Activated CD8-positive, alpha-beta memory T cell treated with anti-CD3 and anti-CD28 coated beads for 36 hours (primary cell): ENCODE results near the gene MUC5AC. TPM values are rescaled to one million over a fixed set of nuclear protein-coding genes. Genes with fewer than 3 reads are reported as not detected.
"Not testable (repeated sequence)": the region's sequence is repeated elsewhere in the genome, so short reads cannot be mapped to it uniquely, and the experiment has no call there.

Experiments used
- CTCF ChIA-PET: fragments of 350-600 bp; sonication (Branson Sonifier 250); formaldehyde crosslinking; loops from one replicate; lab custom pipeline; 2021; ENCODE audit warnings: antibody characterized with exemption; lab: Charles Lee
- POLR2A ChIA-PET: fragments of 350-600 bp; sonication (Branson Sonifier 250); formaldehyde crosslinking; loops from one replicate; lab custom pipeline; 2021; ENCODE audit warnings: antibody characterized with exemption; lab: Charles Lee
- total RNA-seq, 2 experiments: library from RNA; stranded (reverse); gene quantifications; one replicate each; pipeline ENCODE4 v1.2.3, GENCODE V29; 2021

The MUC5AC gene
- total RNA-seq: not detected

- CTCF ChIA-PET: no interaction called here
- POLR2A ChIA-PET: no interaction called here
These were observed at the start of gene MUC5AC for GRCh38 chr11:1157645-1158591. Gene MUC5AC, plus strand, starts transcription at chr11:1157953. Its CDS starts 47 bp downstream, at chr11:1158000.

- POLR2A ChIA-PET: no interaction called here
- CTCF ChIA-PET: no interaction called here
These were observed 49.4 kb upstream of the MUC5AC start for GRCh38 chr11:1108246-1108900.

GRCh38 chr11:1109101-1109917 lies 48.4 kb upstream of the MUC5AC start:
- CTCF ChIA-PET: no interaction called here
- POLR2A ChIA-PET: no interaction called here

GRCh38 chr11:1109918-1110705 lies 47.6 kb upstream of the MUC5AC start:
- ChIA-PET CTCF (no interaction called here), POLR2A (no interaction called here)

- ChIA-PET CTCF (no interaction called here), POLR2A (no interaction called here)
These were observed 46.1 kb upstream of the MUC5AC start for GRCh38 chr11:1111545-1112212.

GRCh38 chr11:1112351-1113191 lies 45.2 kb upstream of the MUC5AC start:
- CTCF ChIA-PET: no interaction called here

GRCh38 chr11:1113405-1114201 lies 44.1 kb upstream of the MUC5AC start:
- CTCF ChIA-PET: no interaction called here
- POLR2A ChIA-PET: no interaction called here

More at GRCh38 chr11:1112351-1113191, 45.2 kb upstream of the MUC5AC start:
- POLR2A ChIA-PET: no interaction called here

- POLR2A ChIA-PET, CTCF ChIA-PET: not testable (repeated sequence)
These were observed 42.5 kb upstream of the MUC5AC start for GRCh38 chr11:1115292-1115691.

GRCh38 chr11:1116104-1116503 lies 41.6 kb upstream of the MUC5AC start:
- CTCF ChIA-PET: no interaction called here
- POLR2A ChIA-PET: no interaction called here

- ChIA-PET CTCF (no interaction called here), POLR2A (no interaction called here)
These were observed 40.9 kb upstream of the MUC5AC start for GRCh38 chr11:1116666-1117390.

- POLR2A ChIA-PET: no interaction called here
- CTCF ChIA-PET: no interaction called here
These were observed 39.8 kb upstream of the MUC5AC start for GRCh38 chr11:1117992-1118391.

- CTCF ChIA-PET: no interaction called here
- POLR2A ChIA-PET: no interaction called here
These were observed 38.8 kb upstream of the MUC5AC start for GRCh38 chr11:1118755-1119603.

GRCh38 chr11:1119604-1120146 lies 38.1 kb upstream of the MUC5AC start:
- POLR2A ChIA-PET: no interaction called here
- CTCF ChIA-PET: no interaction called here

- CTCF ChIA-PET: no interaction called here
- POLR2A ChIA-PET: no interaction called here
These were observed 37.0 kb upstream of the MUC5AC start for GRCh38 chr11:1120532-1121330.
